ENCODE results near the gene IL24.

The IL24 gene

DNA sequence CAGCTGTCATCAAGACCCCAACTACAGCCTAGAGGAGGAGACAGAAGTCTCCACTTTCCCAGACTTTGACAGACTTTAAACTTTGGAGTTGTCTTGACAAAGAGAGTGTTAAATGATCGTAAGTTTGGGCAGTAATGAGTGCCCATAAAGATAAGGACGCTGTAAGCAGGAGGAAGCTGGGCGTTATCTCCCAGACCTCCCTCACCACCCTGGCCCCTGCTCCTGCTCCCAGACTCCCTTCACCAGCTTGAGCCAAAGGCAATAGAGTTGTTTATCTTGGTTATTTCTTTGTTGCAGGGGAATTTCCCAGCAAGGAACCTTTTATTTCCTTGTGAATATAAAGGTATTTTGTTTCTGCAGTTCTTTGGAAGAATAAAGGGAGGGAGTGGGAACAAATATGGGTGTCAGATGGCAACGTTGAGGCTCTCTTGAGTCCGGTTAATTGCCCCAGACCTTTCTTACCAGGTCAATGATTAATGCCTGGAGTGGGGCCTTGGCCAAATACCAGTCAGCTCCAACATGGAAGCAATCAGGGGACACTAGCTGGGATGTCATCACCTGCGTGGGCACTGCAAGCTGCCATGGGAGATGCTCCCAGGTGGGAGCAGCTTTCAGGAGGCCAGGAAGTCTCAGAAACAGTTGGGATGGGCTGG, 44.6 kb downstream of the IL24 start:
- TF ChIP-seq, protein P1, sequence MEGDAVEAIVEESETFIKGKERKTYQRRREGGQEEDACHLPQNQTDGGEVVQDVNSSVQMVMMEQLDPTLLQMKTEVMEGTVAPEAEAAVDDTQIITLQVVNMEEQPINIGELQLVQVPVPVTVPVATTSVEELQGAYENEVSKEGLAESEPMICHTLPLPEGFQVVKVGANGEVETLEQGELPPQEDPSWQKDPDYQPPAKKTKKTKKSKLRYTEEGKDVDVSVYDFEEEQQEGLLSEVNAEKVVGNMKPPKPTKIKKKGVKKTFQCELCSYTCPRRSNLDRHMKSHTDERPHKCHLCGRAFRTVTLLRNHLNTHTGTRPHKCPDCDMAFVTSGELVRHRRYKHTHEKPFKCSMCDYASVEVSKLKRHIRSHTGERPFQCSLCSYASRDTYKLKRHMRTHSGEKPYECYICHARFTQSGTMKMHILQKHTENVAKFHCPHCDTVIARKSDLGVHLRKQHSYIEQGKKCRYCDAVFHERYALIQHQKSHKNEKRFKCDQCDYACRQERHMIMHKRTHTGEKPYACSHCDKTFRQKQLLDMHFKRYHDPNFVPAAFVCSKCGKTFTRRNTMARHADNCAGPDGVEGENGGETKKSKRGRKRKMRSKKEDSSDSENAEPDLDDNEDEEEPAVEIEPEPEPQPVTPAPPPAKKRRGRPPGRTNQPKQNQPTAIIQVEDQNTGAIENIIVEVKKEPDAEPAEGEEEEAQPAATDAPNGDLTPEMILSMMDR (conservative IDR thresholded peaks at IDR 0.05), result no peak
- no peak for TF ChIP-seq ZFX (IDR thresholded peaks at IDR 0.05)
- no peak overlapping the region for H3K27ac ChIP-seq

DNA sequence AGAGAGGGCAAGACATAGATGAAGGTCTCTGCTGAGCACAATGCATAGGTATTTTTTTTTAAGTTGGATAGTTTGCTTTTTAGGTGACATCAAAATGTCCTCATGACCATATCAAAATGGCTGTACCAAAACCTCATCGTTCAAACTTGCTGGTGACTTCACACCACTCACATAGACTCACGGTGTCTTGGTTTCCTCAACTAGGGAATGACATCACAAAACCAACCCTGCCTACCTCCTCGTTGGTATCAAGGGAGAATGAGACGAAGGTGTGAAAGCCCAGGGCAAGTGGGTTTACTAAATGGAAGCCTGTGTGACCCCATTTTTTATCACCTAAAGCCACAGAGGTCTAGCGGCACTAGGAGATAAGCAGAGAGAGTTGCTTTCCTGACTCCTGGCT, 47.5 kb downstream of the IL24 start:
- H3K27ac ChIP-seq, result no peak overlapping the region
- no peak for TF ChIP-seq ZFX (IDR thresholded peaks at IDR 0.05)
- TF ChIP-seq, protein P1 (conservative IDR thresholded peaks at IDR 0.05), result no peak

DNA sequence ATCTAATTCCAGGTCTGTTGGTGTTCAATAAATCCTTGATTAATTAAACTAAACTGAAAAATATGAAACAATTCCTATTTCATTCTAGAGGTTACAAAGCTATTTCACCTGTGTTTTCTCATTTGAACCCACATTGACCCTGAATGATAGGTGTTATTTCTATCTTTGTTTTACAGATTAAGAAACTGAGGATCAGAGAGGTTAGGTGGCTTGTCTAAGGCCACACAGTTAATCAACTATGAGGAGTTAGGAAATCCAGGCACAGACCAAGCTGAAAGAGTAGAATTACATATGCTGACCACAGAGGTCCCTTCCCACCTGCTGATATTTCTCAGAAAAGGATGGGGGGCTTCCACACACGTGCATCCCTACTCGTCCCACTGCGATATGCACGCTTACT, 48.5 kb downstream of the IL24 start:
- H3K27ac ChIP-seq, result no peak overlapping the region
- no peak for TF ChIP-seq ZFX (IDR thresholded peaks at IDR 0.05)
- TF ChIP-seq, protein P1 (conservative IDR thresholded peaks at IDR 0.05), result no peak

DNA sequence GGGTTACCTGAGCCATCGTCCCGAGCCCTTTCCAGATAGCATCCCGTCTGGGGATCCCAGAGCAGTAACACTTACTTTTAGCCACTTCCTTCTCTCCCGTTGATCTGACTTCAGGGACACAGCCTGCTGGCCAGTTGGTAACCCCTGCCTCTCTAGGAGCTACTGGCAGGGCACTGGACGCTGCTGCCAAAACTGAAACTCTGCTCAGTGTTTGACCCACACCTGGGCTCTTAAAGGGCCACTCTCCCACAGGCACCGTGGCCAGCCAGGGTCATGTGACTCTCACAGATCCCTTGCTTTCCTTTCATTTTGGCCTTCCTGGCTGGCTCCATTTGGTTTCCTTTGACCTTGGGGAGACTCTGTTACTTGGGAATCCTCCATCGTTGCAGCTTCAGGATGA, 49.0 kb downstream of the IL24 start, which contains the start of gene PIGR:
Gene PIGR, minus strand, starts transcription at position 206 of the 400 bp plus-strand sequence. CDS start 5,935 bp downstream, outside the sequence.
- H3K27ac ChIP-seq, result no peak within 1 kb of the TSS

DNA sequence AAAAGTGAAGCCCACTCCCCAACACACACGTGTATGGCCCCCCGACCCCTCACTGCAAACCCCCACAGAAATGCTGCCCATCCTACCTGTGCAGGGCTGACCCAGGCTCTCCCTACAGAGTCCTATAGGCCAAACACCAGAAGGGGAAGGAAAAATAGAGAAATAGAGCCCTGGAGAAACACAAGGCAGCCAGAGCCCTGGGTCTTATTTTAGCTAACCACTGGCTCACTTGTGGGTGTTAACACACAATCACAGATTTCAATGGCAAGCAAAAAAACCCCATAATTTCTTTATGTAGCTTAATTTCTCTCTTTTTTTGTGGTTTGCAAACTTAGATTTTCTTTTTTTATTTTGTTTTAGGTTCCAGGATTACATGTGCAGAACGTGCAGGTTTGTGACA, 50.0 kb downstream of the IL24 start:
- TF ChIP-seq, protein P1 (conservative IDR thresholded peaks at IDR 0.05), result no peak
- TF ChIP-seq ZFX (IDR thresholded peaks at IDR 0.05), result no peak
- H3K27ac ChIP-seq, result no peak overlapping the region

More for the DNA sequence above, 49.0 kb downstream of the IL24 start, which contains the start of gene PIGR:
- TF ChIP-seq ZFX (IDR thresholded peaks at IDR 0.05), result no peak
- TF ChIP-seq, protein P1 (conservative IDR thresholded peaks at IDR 0.05), result no peak

DNA sequence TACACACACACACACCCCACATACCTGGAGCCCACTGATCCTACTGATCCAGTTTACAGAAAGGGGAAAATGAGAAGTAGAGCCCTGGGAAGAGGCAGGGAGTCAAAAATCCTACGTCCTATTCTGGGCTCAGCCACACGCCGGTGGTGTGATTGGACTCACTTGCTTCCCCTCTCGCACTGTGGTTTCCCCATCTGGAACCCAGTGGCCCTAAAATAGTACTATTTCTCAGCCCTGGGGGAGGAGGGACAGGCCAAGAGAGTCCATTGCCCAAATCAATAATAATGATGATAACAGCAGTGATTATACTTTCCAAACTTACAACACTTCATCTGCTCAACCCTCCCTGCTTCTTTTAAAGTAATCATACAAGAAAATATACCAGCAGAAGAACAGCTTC, 52.0 kb downstream of the IL24 start:
- TF ChIP-seq, protein P1 (conservative IDR thresholded peaks at IDR 0.05), result no peak
- TF ChIP-seq ZFX (IDR thresholded peaks at IDR 0.05), result no peak

DNA sequence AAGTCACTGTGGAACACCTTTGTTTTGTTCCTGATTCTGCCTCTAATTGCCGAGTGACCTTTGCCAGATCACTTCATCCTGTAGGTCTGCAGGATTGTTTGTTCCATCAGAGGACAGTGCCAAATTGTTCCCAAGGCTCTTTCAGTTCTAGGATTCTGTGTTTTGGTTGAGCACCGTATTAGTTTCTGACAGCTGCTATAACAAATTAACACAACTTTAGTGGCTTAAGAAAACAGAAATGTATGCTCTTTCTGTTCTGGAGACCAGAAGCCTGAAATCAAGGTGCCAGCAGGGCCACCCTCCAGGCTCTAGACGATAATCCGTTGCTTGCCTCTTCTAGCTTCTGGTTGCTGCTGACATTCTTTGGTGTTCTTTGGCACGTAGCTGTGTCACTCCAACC, 52.4 kb downstream of the IL24 start:
- no peak overlapping the region for H3K27ac ChIP-seq
- TF ChIP-seq, protein P1 (conservative IDR thresholded peaks at IDR 0.05), result no peak
- no peak for TF ChIP-seq ZFX (IDR thresholded peaks at IDR 0.05)

More for the DNA sequence above, 52.0 kb downstream of the IL24 start:
- no peak overlapping the region for H3K27ac ChIP-seq
